A549 (cell line): ENCODE measurements around the gene ANO4.

ENCODE experiments used
- HOXB5 ChIP-seq: fragments of 250-450 bp; sonication (Bioruptor Pico); IDR thresholded peaks from 2 replicates; pipeline ENCODE4 v1.5.0; 2020; ENCODE audit warnings: mild to moderate bottlenecking, moderate library complexity
- POLR2A ChIP-seq: IDR thresholded peaks from 2 replicates; pipeline ENCODE4 v1.6.1; 2012; ENCODE audit warnings: mild to moderate bottlenecking, low read length

DNA sequence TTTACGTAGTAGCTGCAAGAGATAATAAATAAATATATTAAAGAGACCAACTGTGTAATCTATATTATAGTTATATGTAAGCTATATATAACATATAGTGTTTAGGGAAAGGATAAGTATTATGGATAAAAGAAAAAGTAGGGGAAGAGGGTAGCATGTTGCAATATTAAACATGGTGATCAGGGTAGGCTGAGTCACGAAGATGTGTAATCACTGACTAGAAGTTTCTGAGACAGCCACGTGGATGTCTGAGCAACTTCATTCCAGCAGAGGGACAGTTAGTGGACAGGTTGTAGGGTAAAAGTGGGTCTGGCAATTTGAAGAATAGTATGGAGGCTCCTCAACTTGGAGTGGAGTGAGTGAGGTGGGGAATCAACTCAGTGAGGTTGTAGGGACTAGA is 109.7 kb downstream of the ANO4 start:
- TF ChIP-seq POLR2A (no peak), HOXB5 (no peak)
